Gastroesophageal sphincter (tissue), 3 donors: ENCODE data around the gene AMBP.

Experiments
- CTCF ChIP-seq, 4 experiments: fragments of 200-600 bp in 2 of 4; fragments of 450-650 bp in 2 of 4; sonication (generic) in 1 of 4; IDR thresholded peaks; one replicate each; pipeline ENCODE4 v1.5.1; 2017 to 2019; ENCODE audit warnings: antibody characterized with exemption in 4 of 4, mild to moderate bottlenecking in 2 of 4, moderate library complexity in 2 of 4
- POLR2AphosphoS5 ChIP-seq: sonication (generic); formaldehyde crosslinking; IDR thresholded peaks from one replicate; pipeline ENCODE4 v1.6.1; 2017; ENCODE audit warnings: antibody characterized with exemption

- TF ChIP-seq CTCF (IDR thresholded peaks at IDR 0.05) (no peak), POLR2AphosphoS5 (no peak)
Measured at GRCh38 chr9:114115654-114116125, 37.6 kb upstream of the AMBP start.
